A204.1 (cell line): ENCODE data around the gene SYNPO2.

Experiments used
- FAIRE-seq: peaks from 2 replicates; lab custom pipeline; 2012; peaks lifted over from hg19 to GRCh38; lab: Jason Lieb, UNC

The SYNPO2 gene

DNA sequence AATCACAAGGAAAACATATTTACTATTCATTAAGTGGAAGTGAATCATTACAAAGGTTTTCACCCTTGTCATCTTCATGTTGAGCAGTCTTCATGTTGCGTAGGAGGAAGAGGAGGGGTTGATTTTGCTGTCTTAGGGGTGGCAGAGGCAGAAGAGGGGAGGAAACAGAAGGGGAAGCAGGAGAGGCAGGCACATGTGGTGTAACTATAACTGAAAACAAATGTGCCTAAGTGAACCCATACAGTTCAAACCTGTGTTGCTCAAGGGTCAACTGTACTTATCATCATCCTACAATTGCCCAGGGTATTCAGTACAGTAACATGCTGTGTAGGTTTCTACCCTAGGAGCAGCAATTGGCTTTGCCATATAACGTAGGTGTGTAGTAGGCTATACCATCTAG, 47.2 kb downstream of the SYNPO2 start:
- FAIRE-seq = no peak

DNA sequence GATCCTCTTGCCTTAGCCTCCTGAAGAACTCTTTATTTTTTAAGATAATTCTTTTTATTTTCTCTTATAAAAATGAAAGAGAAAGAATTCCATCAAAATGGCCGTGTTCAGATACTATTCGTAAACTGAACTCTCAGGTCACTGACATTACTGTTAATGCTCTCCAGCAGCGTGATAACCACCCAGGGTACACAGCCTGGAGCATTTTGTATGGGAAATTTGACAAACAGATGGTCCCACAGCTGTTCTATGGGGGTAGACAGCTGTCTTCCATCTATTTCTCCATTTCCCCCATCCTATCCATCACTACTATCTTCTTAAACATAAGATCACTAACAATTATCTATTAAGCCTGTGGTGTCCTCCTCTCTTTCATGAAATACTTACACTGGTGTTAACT, 47.8 kb downstream of the SYNPO2 start:
- FAIRE-seq = no peak

GRCh38 chr4:118939169-118939783, 50.6 kb downstream of the SYNPO2 start:
- FAIRE-seq = no peak

GRCh38 chr4:118941149-118941548, 52.5 kb downstream of the SYNPO2 start:
- FAIRE-seq = no peak

DNA sequence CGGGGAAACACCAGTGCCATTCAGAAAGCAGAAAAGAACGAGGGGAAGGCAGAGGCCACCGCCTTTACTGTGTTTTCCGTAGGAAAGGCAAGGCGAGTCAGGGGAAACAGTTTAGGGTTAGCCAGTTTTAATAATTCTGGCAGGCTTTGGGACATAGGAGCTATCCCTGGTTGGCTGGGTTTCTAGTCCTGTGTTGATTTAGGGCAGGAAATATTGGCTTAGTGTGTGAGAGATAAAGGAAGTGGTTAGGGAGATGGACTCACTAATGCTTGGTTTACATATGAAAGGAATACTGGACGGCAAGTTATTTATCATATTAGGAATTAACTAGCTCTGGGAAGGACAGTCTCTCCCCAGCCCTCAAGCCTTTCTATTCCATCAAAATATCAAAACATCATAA, 53.1 kb downstream of the SYNPO2 start:
- FAIRE-seq = no peak

- FAIRE-seq = no peak
Observed at GRCh38 chr4:118942465-118942864, 53.8 kb downstream of the SYNPO2 start.

GRCh38 chr4:118947095-118947494, 58.4 kb downstream of the SYNPO2 start:
- no peak for FAIRE-seq

DNA sequence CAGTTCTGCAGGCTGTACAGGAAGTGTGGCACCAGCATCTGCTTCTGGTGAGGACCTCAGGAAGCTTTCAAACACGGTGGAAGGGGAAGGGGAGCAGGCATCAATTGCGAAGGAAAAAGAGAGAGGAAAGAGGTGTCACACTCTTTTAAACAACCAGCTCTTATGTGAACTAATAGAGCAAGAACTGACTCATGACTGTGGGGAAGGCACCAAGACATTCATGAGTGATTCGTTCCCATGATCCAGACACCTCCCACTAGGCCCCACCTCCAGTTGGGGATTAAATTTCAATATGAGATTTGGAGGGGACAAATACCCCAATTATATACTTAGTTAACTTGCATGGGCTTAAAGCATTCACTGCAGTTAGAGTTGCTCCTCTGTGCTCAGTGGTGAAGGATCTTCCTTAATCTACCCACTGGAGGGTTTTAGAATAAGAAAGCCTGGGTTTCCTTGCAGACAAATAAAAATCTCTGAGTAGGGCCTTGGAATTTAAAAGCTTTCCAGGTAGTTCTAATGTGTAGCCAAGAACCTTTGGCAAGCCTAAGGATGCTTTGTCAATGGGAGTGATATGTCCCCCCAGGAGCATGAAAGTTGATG, 60.0 kb downstream of the SYNPO2 start:
- FAIRE-seq = no peak

DNA sequence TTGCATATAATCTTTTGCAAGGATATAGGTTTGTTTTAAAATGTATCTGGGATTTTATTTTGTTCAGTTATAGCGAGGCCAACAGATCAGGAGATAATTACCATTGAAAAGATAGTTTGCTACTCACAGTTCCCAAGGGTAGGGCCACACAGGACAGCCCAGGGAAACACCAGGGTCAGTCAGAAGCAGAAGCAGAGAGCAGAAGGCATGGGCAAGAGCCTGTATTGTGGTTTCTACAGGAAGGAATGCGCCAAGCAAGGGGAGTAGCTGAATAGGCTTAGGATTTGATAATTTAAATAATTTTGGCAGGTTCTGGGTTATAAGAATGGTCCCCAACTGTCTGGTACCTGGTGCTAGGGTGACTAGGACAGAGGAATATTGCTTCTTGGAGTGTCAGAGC, 61.6 kb downstream of the SYNPO2 start:
- FAIRE-seq = no peak

DNA sequence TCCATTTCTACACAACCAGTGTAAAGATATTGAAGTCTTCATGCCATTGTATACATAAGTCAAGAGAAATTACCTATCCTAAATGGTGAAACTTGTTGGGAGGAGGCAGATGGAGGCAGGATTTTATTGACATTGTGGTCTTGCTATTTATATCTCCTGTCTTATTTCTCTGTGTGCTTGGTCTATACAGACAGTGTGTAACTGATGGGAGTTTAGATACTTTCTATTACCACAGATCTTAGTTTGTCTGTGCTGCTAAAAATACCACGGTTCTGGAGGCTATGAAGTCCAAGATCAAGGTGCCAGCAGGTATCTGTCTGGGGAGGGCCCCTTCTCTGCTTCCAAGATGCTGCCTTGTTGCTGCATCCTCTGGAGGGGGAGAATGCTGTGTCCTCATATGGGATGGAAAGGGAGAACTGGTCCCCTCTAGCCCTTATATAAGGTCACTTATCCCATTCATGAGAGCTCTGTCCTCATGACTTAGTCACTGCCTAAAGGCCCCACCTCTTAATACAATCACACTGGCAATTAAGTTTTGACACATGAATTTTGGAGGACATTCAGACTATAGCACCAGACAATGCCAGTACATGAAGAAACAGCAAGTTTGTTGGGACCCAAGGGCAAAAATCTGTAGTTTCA, 62.4 kb downstream of the SYNPO2 start:
- no peak for FAIRE-seq

DNA sequence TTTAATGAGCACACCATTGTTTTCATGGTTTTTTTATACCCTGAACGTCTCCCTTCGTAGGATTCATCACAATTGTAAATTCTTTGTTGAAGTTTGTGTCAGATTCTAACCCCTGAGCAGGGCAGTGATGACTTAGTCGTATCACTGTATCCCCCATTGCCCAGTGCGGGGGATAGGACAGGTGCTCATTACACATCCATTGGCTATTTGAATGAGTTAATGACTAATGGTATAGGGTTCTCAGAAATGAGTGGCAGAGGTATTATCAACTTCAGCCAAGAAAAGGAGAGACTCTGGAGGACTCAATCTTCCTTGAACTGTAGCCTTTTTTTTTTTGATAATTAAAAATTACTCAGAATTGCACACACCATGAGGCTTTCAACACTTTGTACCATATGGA, 64.6 kb downstream of the SYNPO2 start:
- FAIRE-seq = no peak

DNA sequence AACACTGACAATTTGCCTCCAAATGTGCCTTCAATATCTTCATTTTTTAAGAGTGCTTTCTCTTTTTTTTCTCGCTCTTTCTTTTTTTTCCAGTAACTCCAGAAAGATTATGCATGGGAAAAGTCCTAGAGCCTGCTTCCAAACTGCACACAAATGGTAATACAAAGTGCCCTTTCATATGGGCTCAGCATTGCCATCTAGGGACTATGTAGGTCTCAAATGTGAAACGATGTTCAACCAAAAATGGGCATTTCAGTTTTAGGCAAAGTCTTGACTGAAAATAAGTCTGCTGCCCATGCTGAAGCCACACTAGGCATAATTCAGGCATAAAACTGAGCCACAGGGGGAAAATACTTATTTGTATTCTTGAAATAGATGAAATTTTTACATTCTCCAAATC, 65.6 kb downstream of the SYNPO2 start:
- peak; percentile 55 for FAIRE-seq

- no peak for FAIRE-seq
Observed at GRCh38 chr4:118955515-118955914, 66.9 kb downstream of the SYNPO2 start.

DNA sequence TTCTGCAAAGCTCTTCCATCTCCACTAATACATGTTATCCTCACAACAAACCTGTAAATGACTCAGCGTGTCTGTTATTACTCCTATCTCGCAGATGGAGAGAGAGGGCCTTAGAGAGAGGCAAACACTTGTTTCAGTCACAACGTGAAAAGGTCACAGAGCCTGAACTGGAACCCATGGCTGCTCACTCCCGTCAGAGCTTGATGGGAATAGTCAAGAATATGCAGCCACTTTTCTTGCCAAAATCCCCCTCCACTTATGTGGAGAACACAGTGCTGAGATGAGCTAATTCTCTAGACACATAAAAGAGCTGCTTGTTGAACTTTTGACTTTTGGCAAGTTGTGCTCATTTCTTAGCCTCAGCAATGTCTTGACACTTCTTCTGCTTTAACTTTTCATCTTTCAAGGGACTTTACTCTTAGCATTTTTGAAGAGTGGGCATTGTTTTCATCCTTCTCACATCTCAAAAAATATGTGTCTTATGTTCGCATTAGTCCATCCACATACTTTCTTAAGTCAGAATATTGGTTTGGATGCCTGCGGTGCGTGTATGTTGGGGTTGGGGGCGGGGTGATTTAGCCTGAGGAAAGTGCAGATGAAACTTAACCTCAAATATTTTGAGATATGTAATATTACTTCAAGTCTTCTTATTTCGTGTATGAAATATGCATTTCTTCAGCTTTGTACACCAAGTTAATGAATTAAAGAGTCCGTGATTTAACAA, 69.2 kb downstream of the SYNPO2 start:
- no peak for FAIRE-seq

- no peak for FAIRE-seq
Observed at GRCh38 chr4:118962540-118962939, 73.9 kb downstream of the SYNPO2 start.

- FAIRE-seq = no peak
Observed at GRCh38 chr4:118964891-118965411, 76.3 kb downstream of the SYNPO2 start.

DNA sequence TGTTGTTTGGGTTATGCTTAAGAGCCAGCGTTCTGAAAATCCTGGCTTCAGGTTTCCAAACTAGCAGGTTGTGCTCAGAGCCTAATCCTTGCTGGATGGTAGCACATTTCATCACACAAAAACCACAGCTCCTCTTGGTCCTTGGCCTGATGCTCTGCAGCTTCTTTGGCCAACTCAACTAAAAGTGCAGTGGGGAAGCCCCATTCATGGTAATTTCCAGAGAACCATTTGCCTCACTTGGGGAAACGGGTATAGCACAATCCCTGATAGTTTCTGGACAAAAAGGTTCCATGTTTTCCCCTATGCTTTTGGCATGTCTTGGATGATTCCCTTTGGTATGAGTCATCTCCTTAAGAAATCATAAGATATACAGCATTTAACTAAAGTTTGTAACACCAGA, 78.7 kb downstream of the SYNPO2 start:
- no peak for FAIRE-seq

DNA sequence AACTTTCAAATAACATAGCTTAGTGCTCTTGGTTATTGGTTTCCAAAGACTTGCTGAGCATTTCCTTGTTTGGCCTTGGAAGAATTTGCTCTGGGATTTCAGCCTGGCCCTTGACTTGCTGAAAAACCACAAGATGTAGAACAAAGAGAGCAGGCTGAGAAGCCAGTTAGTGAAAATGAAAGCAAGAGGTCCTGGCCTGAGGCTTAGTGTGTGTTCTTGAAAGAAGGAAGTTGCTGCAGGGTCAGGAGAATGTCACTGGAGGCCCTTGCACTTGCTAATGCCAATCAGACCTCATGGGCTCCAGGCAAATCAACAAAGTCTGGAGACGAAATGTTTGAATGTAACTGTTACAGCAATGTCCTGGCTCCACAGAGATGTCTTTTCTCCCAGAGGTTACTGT, 79.4 kb downstream of the SYNPO2 start:
- FAIRE-seq = no peak

- FAIRE-seq = no peak
Observed at GRCh38 chr4:118968813-118969212, 80.2 kb downstream of the SYNPO2 start.

DNA sequence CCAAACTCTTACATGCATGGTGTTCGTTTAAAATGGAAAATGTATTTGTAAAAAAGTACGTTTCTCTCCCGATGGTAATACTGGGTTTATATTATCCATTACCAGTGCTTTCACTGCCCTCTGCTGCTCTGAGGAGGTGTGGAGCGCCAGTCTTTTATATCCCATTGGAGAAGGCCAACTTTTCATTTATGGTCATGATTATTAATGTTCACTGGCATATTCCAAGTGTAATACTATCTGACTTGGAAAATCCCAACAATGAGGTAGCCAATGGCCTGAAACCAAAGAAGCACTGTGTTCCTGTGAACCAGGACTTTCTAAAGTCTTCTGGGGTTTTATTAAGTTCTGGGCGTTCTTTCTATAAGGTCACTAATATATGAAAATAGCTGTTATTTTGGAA, 80.7 kb downstream of the SYNPO2 start:
- peak; percentile 85 for FAIRE-seq

- FAIRE-seq = no peak
Observed at GRCh38 chr4:118972167-118972566, 83.5 kb downstream of the SYNPO2 start.

GRCh38 chr4:118973295-118973694, 84.6 kb downstream of the SYNPO2 start:
- FAIRE-seq = no peak

DNA sequence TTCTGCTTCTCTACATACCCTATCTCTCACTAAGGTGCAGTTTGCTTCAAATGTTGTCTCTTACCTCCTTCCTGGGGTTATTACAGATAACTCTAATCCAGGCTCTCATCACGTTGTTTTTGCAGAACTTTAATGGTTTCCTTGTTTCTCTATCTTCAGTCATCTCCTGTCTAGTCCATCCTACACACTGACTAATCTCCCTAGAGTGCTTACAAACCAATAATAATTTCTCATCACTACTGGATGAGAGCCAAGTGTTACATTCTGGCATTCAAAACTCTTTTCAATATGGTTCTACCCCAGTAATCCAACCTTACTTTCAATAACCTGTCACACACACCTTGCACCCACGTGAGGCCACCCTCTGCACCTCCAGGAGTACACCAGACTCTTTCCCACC, 86.1 kb downstream of the SYNPO2 start:
- no peak for FAIRE-seq
